B cell (primary cell): ENCODE measurements around the gene GRK5. TPM values are rescaled to one million over a fixed set of nuclear protein-coding genes. Genes with fewer than 3 reads are reported as not detected.

ENCODE experiments used
- ATAC-seq: fragments of 200-7000 bp; cut with Tn5 transposase; one replicate; pipeline ENCODE4 v1.10.0; 2021; ENCODE audit warnings: low read depth, mild to moderate bottlenecking, moderate number of reproducible peaks, moderate library complexity
- CTCF ChIA-PET: fragments of 350-600 bp; sonication (Branson Sonifier 250); formaldehyde crosslinking; loops from one replicate; lab custom pipeline; 2021; ENCODE audit warnings: antibody characterized with exemption, inconsistent platforms; lab: Charles Lee
- POLR2A ChIA-PET: fragments of 350-600 bp; sonication (Branson Sonifier 250); formaldehyde crosslinking; loops from one replicate; lab custom pipeline; 2021; ENCODE audit warnings: antibody characterized with exemption; lab: Charles Lee
- DNase-seq: peaks from one replicate; pipeline ENCODE4 v3.0.0; 2013
- H2AFZ ChIP-seq: 2 replicates; pipeline ENCODE4 v1.6.1; 2012; ENCODE audit warnings: mild to moderate bottlenecking, low read depth, low read length; ENCODE audit not compliant: insufficient read depth, poor library complexity, severe bottlenecking
- H3K27ac ChIP-seq, 2 donors: 1 replicate in 1 of 2; 2 replicates in 1 of 2; pipeline ENCODE4 v1.5.1; 2012 to 2013; ENCODE audit warnings: low read length in 2 of 2, mild to moderate bottlenecking in 2 of 2, moderate library complexity in 1 of 2
- H3K27me3 ChIP-seq, 4 experiments: fragments of 200-600 bp in 1 of 4; sonication (generic) in 1 of 4; replicated peaks in 1 of 4; 1 replicate in 2 of 4; 2 replicates in 2 of 4; pipeline versions ENCODE4 v1.6.1 to v1.7.0; 2013 to 2016; ENCODE audit warnings: low read length in 3 of 4, mild to moderate bottlenecking in 2 of 4, mixed read lengths in 1 of 4, moderate library complexity in 1 of 4; ENCODE audit not compliant: insufficient read depth in 4 of 4, control insufficient read depth in 3 of 4; ENCODE audit errors: control extremely low read depth in 1 of 4
- H3K36me3 ChIP-seq, 2 experiments: replicated peaks in 1 of 2; 1 replicate in 1 of 2; 2 replicates in 1 of 2; pipeline versions ENCODE4 v1.6.1 to v1.7.1; 2013; ENCODE audit warnings: low read length in 1 of 2; ENCODE audit not compliant: insufficient read depth in 2 of 2, control insufficient read depth in 1 of 2; ENCODE audit errors: control extremely low read depth in 1 of 2, extremely low read depth in 1 of 2
- H3K4me1 ChIP-seq, 2 donors: fragments of 200-600 bp in 1 of 2; sonication (generic) in 1 of 2; 1 replicate in 1 of 2; 2 replicates in 1 of 2; pipeline versions ENCODE4 v1.5.1 to v1.6.1; 2013 to 2017; ENCODE audit warnings: low read length in 2 of 2; ENCODE audit not compliant: control insufficient read depth in 2 of 2, insufficient read depth in 2 of 2
- H3K4me2 ChIP-seq: replicated peaks from 2 replicates; pipeline ENCODE3; 2012; ENCODE audit warnings: mild to moderate bottlenecking, low read depth, low read length; ENCODE audit not compliant: poor library complexity, severe bottlenecking
- H3K4me3 ChIP-seq, 5 experiments: fragments of 200-600 bp in 1 of 5; sonication (generic) in 1 of 5; 1 replicate in 3 of 5; 2 replicates in 2 of 5; pipeline versions ENCODE4 v1.5.1 to v1.7.0; 2011 to 2016; ENCODE audit warnings: low read length in 4 of 5, mild to moderate bottlenecking in 4 of 5, low read depth in 2 of 5, control low read depth in 1 of 5, moderate library complexity in 1 of 5; ENCODE audit not compliant: insufficient read depth in 1 of 5; ENCODE audit errors: control extremely low read depth in 1 of 5, extremely low read depth in 1 of 5
- H3K79me2 ChIP-seq: fragments of 200-600 bp; sonication (generic); one replicate; pipeline ENCODE4 v1.6.0; 2016; ENCODE audit warnings: low read length; ENCODE audit not compliant: control insufficient read depth, insufficient read depth
- H3K9ac ChIP-seq: fragments of 200-600 bp; sonication (generic); 2 replicates; pipeline ENCODE4 v1.6.1; 2017; ENCODE audit warnings: mild to moderate bottlenecking, low read length, moderate library complexity
- H3K9me3 ChIP-seq, 3 donors: one replicate each; pipeline versions ENCODE4 v1.6.1 to v1.7.1; 2013; ENCODE audit warnings: low read length in 2 of 3; ENCODE audit not compliant: control insufficient read depth in 2 of 3, insufficient read depth in 1 of 3; ENCODE audit errors: control extremely low read depth in 1 of 3
- H4K20me1 ChIP-seq: 2 replicates; pipeline ENCODE4 v1.6.0; 2012; ENCODE audit warnings: mild to moderate bottlenecking, low read length; ENCODE audit not compliant: insufficient read depth, control insufficient read depth, poor library complexity, severe bottlenecking
- H3K27ac Mint-ChIP-seq: one replicate; pipeline ENCODE4 v1.8.0; 2021; ENCODE audit warnings: mixed read lengths
- H3K27me3 Mint-ChIP-seq: one replicate; pipeline ENCODE4 v1.8.0; 2021; ENCODE audit warnings: mixed read lengths
- H3K4me1 Mint-ChIP-seq: one replicate; pipeline ENCODE4 v1.8.0; 2021; ENCODE audit warnings: mixed read lengths
- H3K4me3 Mint-ChIP-seq: one replicate; pipeline ENCODE4 v1.8.0; 2021; ENCODE audit warnings: mixed read lengths
- H3K9me3 Mint-ChIP-seq: one replicate; pipeline ENCODE4 v1.8.0; 2022; ENCODE audit warnings: mixed read lengths; ENCODE audit not compliant: insufficient read depth
- CTCF ChIP-seq: fragments of 200-600 bp; IDR thresholded peaks from one replicate; pipeline ENCODE4 v1.8.0; 2022; ENCODE audit warnings: antibody characterized with exemption, mild to moderate bottlenecking
- EZH2 ChIP-seq: IDR thresholded peaks from 2 replicates; pipeline ENCODE4 v1.6.1; 2012; ENCODE audit warnings: borderline replicate concordance, low read depth, mild to moderate bottlenecking, moderate library complexity, low read length; ENCODE audit not compliant: insufficient read depth, poor library complexity, severe bottlenecking
- WGBS: methylation state at CpG from one replicate; pipeline ENCODE4 v1.1.5; 2013; ENCODE audit warnings: missing lambda C conversion rate; ENCODE audit not compliant: insufficient coverage; 5-methylcytosine and 5-hydroxymethylcytosine counted together
- intact Hi-C: fragments of 100-400 bp; cut with micrococcal nuclease; formaldehyde crosslinking; loops from one replicate; pipeline ENCODE4 v1.10.0; 2022
- polyA plus RNA-seq: library from polyadenylated mRNA; depleted of rRNA; stranded (reverse); fragments of >200 nt; gene quantifications from 2 replicates; pipeline ENCODE4 v1.2.3, GENCODE V29; 2012
- total RNA-seq, 2 donors: library from RNA; stranded (reverse); fragments of 120-200 nt in 1 of 2; gene quantifications; 1 replicate in 1 of 2; 2 replicates in 1 of 2; pipeline versions ENCODE4 v1.2.3 to v1.2.4, GENCODE V29; 2013 to 2022

GRK5 gene
- total and polyA plus RNA-seq, 2 donors (not counting 1 experiment from before 2014, with no cell fraction given) = 21.9 to 54.8 TPM

- Histone ChIP-seq H3K79me2 (no peaks in the 10 kb centered on the region), H3K9ac (no peak overlapping the region), H4K20me1 (no peaks in the 10 kb centered on the region), H2AFZ (no peak overlapping the region), H3K4me2 (no peak overlapping the region), H3K9me3 (no peaks in the 10 kb centered on the region), H3K4me3 (no peak overlapping the region), H3K36me3 (no peaks in the 10 kb centered on the region), H3K27me3 (no peaks in the 10 kb centered on the region), H3K4me1 (peaks cover 16 to 18% of the 10 kb centered on the region in 2 donors), H3K27ac (no peak overlapping the region)
- H3K9me3 Mint-ChIP-seq = no peaks in the 10 kb centered on the region
- H3K27me3 Mint-ChIP-seq = no peaks in the 10 kb centered on the region
- ATAC-seq = no peak
- no peak overlapping the region for H3K27ac Mint-ChIP-seq
- no peak for TF ChIP-seq EZH2
- no peak for TF ChIP-seq CTCF
- peaks cover 18% of the 10 kb centered on the region for H3K4me1 Mint-ChIP-seq
- WGBS = 47% methylated on average over 3 of the region's 6 CpGs
- ChIA-PET CTCF (interaction anchor here (1.1 kb wide), 1 partner anchor 276 kb away, joined by 3 read pairs; no protein-coding TSS in a partner anchor), POLR2A (interaction anchor here (0.8 kb wide), 1 partner anchor 61 kb away, joined by 5 read pairs; no protein-coding TSS in a partner anchor)
- intact Hi-C loops = no loop called here
- H3K4me3 Mint-ChIP-seq = no peak overlapping the region
- DNase-seq = no peak
Observed at GRCh38 chr10:119483001-119483400, 275.6 kb downstream of the GRK5 start.

DNA sequence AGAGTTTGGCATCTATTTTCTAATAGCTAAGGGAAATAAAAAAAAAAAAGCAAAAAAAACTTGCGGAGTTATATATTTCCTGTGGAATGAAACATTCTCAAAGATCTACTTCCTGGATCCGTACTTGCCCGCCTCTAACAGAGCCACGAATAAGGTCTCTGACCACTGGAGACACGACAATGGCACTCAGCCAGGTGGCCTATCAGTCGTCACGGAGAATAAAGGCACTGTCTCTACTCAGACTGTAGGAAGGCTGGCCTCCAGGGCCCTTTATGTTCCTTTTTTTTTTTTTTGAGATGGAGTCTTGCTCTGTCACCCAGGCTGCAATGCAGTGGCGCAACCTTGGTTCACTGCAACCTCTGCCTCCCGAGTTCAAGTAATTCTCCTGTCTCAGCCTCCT, 276.5 kb downstream of the GRK5 start:
- H3K4me3 Mint-ChIP-seq = no peak overlapping the region
- TF ChIP-seq EZH2 (no peak), CTCF (no peak)

More for the DNA sequence above, 276.5 kb downstream of the GRK5 start:
- Histone ChIP-seq H3K9ac (no peak overlapping the region), H3K27ac (no peak overlapping the region), H4K20me1 (no peaks in the 10 kb centered on the region), H3K27me3 (no peaks in the 10 kb centered on the region), H3K9me3 (no peaks in the 10 kb centered on the region), H3K4me1 (peaks cover 7 to 10% of the 10 kb centered on the region in 2 donors), H2AFZ (no peak overlapping the region), H3K4me3 (no peak overlapping the region), H3K4me2 (no peak overlapping the region), H3K36me3 (no peaks in the 10 kb centered on the region), H3K79me2 (no peaks in the 10 kb centered on the region)
- CTCF ChIA-PET = no interaction called here
- intact Hi-C loops = no loop called here
- POLR2A ChIA-PET = interaction anchor here (0.8 kb wide), 1 partner anchor 60 kb away, joined by 5 read pairs; no protein-coding TSS in a partner anchor
- Mint-ChIP-seq H3K4me1 (peaks cover 13% of the 10 kb centered on the region), H3K9me3 (no peaks in the 10 kb centered on the region), H3K27ac (no peak overlapping the region), H3K27me3 (no peaks in the 10 kb centered on the region)
- ATAC-seq (no peak), DNase-seq (no peak)
- 75% methylated on average over 6 of the region's 9 CpGs for WGBS
